IMR-90 (cell line): ENCODE results near the gene PLTP.

Source experiments
- BHLHE40 ChIP-seq: fragments of 150-350 bp; IDR thresholded peaks from 2 replicates; pipeline ENCODE4 v1.6.1; 2016; ENCODE audit warnings: mild to moderate bottlenecking, low read depth, low read length
- CEBPB ChIP-seq: IDR thresholded peaks from 2 replicates; pipeline ENCODE4 v1.6.1; 2012; ENCODE audit warnings: low read depth, low read length, improper control_type of control experiment
- CTCF ChIP-seq: conservative IDR thresholded peaks from 2 replicates; pipeline ENCODE4 v1.5.1; 2012; ENCODE audit warnings: mild to moderate bottlenecking, low read depth, low read length, improper control_type of control experiment
- MAFK ChIP-seq: IDR thresholded peaks from 2 replicates; pipeline ENCODE4 v1.6.1; 2012; ENCODE audit warnings: low read depth, low read length, improper control_type of control experiment
- MAZ ChIP-seq: IDR thresholded peaks from 2 replicates; pipeline ENCODE4 v1.6.1; 2012; ENCODE audit warnings: low read depth, mild to moderate bottlenecking, low read length, improper control_type of control experiment, moderate library complexity, borderline replicate concordance
- MXI1 ChIP-seq: IDR thresholded peaks from 2 replicates; pipeline ENCODE4 v1.6.1; 2012; ENCODE audit warnings: low read depth, mild to moderate bottlenecking, low read length, moderate library complexity, borderline replicate concordance
- NFE2L2 ChIP-seq: fragments of 150-350 bp; IDR thresholded peaks from 2 replicates; pipeline ENCODE4 v1.6.1; 2016; ENCODE audit warnings: low read depth, mild to moderate bottlenecking, low read length
- POLR2A ChIP-seq: IDR thresholded peaks from 2 replicates; pipeline ENCODE4 v1.6.1; 2012; ENCODE audit warnings: mild to moderate bottlenecking, low read depth, low read length
- RAD21 ChIP-seq: IDR thresholded peaks from 2 replicates; pipeline ENCODE4 v1.6.1; 2012; ENCODE audit warnings: low read length, improper control_type of control experiment
- RCOR1 ChIP-seq: IDR thresholded peaks from 2 replicates; pipeline ENCODE4 v1.6.1; 2012; ENCODE audit warnings: mild to moderate bottlenecking, low read length, improper control_type of control experiment; ENCODE audit not compliant: insufficient replicate concordance
- RFX5 ChIP-seq: IDR thresholded peaks from 2 replicates; pipeline ENCODE4 v1.8.0; 2012; ENCODE audit warnings: low read depth, mild to moderate bottlenecking, low read length, moderate library complexity
- SMC3 ChIP-seq: fragments of 150-350 bp; IDR thresholded peaks from 2 replicates; pipeline ENCODE4 v1.6.1; 2016; ENCODE audit warnings: low read depth, mild to moderate bottlenecking, antibody characterized with exemption, low read length, moderate library complexity

GRCh38 chr20:45952861-45953260, 40.9 kb upstream of the PLTP start:
- no peak for TF ChIP-seq CTCF
- no peak for TF ChIP-seq POLR2A
- TF ChIP-seq MAZ, result no peak
- no peak for TF ChIP-seq CEBPB
- no peak for TF ChIP-seq MXI1
- no peak for TF ChIP-seq BHLHE40
- no peak for TF ChIP-seq MAFK
- TF ChIP-seq RAD21, result no peak
- no peak for TF ChIP-seq RFX5
- TF ChIP-seq NFE2L2, result no peak
- TF ChIP-seq SMC3, result no peak
- TF ChIP-seq RCOR1, result no peak
